ENCODE results near the gene GALNT10.

DNA sequence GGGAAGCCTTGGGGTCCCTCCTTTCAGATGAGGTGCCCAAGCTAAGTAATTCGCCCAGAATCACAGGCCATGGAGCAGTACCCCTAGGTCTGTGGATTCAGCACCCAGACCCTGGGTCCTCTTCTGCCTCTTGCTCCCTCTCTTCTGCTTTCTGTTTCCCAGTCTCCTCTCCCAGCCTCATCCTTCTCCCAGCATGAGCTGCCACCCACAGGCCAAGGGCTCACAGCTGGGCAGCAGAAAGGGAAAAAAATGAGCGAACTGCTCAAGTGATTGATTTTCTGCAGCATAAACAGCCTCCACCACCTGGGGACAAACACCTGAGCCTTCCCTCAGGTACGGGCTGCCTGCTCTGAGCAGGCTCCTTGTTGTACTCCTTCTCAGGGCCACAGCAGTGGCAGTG is 141.4 kb downstream of the GALNT10 start:
- no peak for TF ChIP-seq CTCF (IDR thresholded peaks at IDR 0.05; ENCODE audit: poor library complexity)
- no peak for TF ChIP-seq EZH2 (IDR thresholded peaks at IDR 0.05; ENCODE audit: borderline replicate concordance)
- no peak for TF ChIP-seq EZH2phosphoT487 (IDR thresholded peaks at IDR 0.05; ENCODE audit: low read depth, severe bottlenecking, unreplicated experiment)
